ENCODE results near the gene PLCH1. TPM values are rescaled to one million over a fixed set of nuclear protein-coding genes. Genes with fewer than 3 reads are reported as not detected.
A peak's percentile ranks its signal among the peaks of the same experiment; 100 is the strongest.

PLCH1 gene
- total and polyA plus RNA-seq, 2 of the 8 experiments (the other 6 are each of a cell fraction or from before 2014, with no cell fraction given) = 5.8 to 17.2 TPM

DNA sequence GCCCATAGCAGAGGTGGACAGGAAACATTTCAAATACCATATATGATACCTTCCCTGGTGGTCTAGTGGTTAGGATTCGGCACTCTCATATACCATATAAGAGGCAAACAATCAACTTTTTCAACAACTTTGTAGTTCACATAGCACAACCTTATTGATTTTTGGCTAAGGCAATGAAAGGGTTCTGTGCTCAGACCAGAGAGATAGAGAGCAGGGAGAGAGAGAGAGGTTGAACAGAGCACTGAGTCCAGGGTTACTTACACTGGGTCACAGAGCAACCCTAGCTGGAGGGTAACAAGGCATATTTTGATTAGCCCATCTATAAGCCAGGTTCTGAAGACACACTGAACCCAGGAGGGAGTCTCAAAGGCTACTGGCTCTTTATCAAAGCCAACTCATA, 83.8 kb downstream of the PLCH1 start:
- Histone ChIP-seq H3K9ac (replicated peaks in 1 of 4; ENCODE audit: extremely low read depth in 1 of 4, low read depth in 3 of 4, low read length in 3 of 4) (no peak overlapping the region), H2AFZ (ENCODE audit: low read length) (no peak overlapping the region), H3K27ac (ENCODE audit: low read depth, low read length) (no peak overlapping the region), H2BK120ac (replicated peaks; ENCODE audit: low read depth, low read length) (peak overlapping the region; percentile 15), H3K56ac (replicated peaks; ENCODE audit: insufficient read length, low read depth, low read length) (no peak overlapping the region), H3K4me3 (ENCODE audit: extremely low read depth in 1 of 4, insufficient read depth in 2 of 4, low read depth in 3 of 4, low read length in 4 of 4) (no peak overlapping the region), H3K27me3 (replicated peaks in 1 of 4; ENCODE audit: control insufficient read depth in 3 of 4, extremely low read depth in 1 of 4, insufficient read depth in 3 of 4, low read length in 3 of 4) (no peaks in the 10 kb centered on the region), H3K36me3 (ENCODE audit: control insufficient read depth in 2 of 4, insufficient read depth in 4 of 4, low read length in 3 of 4) (no peaks in the 10 kb centered on the region), H3K23me2 (ENCODE audit: low read depth, low read length) (no peaks in the 10 kb centered on the region), H3K4me1 (replicated peaks in 1 of 4; ENCODE audit: control insufficient read depth in 3 of 4, insufficient read depth in 4 of 4, low read length in 3 of 4) (peaks cover 0 to 8% (median 4%) of the 10 kb centered on the region in 4 experiments; a peak in 3 of 7 replicates), H4K20me1 (replicated peaks in 1 of 2; ENCODE audit: control insufficient read depth in 1 of 2, insufficient read depth in 2 of 2, low read length in 2 of 2) (no peaks in the 10 kb centered on the region), H3K4ac (replicated peaks; ENCODE audit: insufficient read length, low read depth, low read length) (no peak overlapping the region), H2AK5ac (ENCODE audit: low read depth, low read length) (no peak overlapping the region), H3K23ac (ENCODE audit: insufficient read length) (no peak overlapping the region), H2BK20ac (ENCODE audit: low read length) (no peak overlapping the region), H4K5ac (ENCODE audit: insufficient read length, low read depth, low read length) (no peak overlapping the region), H2BK12ac (ENCODE audit: low read depth, low read length) (no peak overlapping the region), H3K79me2 (ENCODE audit: control insufficient read depth in 1 of 2, insufficient read depth in 2 of 2, low read length in 2 of 2) (no peaks in the 10 kb centered on the region), H2BK5ac (ENCODE audit: low read depth, low read length) (no peak overlapping the region), H3K79me1 (ENCODE audit: low read depth, low read length) (no peaks in the 10 kb centered on the region; the same call in 1 of the 2 replicates), H4K91ac (replicated peaks; ENCODE audit: insufficient read length, low read length) (no peak overlapping the region), H3K14ac (ENCODE audit: insufficient read length) (no peak overlapping the region), H2BK15ac (ENCODE audit: low read length) (no peak overlapping the region; the same call in 1 of the 2 replicates), H4K8ac (ENCODE audit: extremely low read depth, insufficient read depth, low read length) (no peak overlapping the region), H3K4me2 (ENCODE audit: insufficient read depth in 1 of 2, low read depth in 2 of 2, low read length in 2 of 2) (no peak overlapping the region), H3K9me3 (ENCODE audit: insufficient read depth in 2 of 2, low read depth in 1 of 2, low read length in 1 of 2) (no peaks in the 10 kb centered on the region), H3K18ac (ENCODE audit: extremely low read depth, low read length) (no peak overlapping the region)
- ChIA-PET POLR2A (ENCODE audit: partially characterized antibody) (no interaction called here), CTCF (ENCODE audit: partially characterized antibody) (interaction anchor here (0.8 to 1.6 kb wide), 5 partner anchors 14 to 55 kb away, joined by 3 to 5 read pairs (median 3); no protein-coding TSS in a partner anchor)
- FAIRE-seq (no peak), DNase-seq (ENCODE audit: low read depth in 1 of 2, low spot score in 2 of 2) (no peak)
- 93% methylated on average over 1 of the region's 1 CpG; no CpG with 5 or more reads in 1 of the 2 experiments for WGBS, 2 experiments (ENCODE audit: extremely low coverage in 1 of 2, insufficient coverage in 1 of 2, insufficient read length in 1 of 2, insufficient replicate concordance in 2 of 2, low coverage in 1 of 2, low lambda C conversion rate in 2 of 2, missing lambda C conversion rate in 1 of 2)
- no peak for TF ChIP-seq BCL11A (IDR thresholded peaks at IDR 0.05; ENCODE audit: low read depth in 2 of 2, low read length in 2 of 2)
- TF ChIP-seq SUZ12 (IDR thresholded peaks at IDR 0.05; ENCODE audit: low read length) = no peak
- TF ChIP-seq CBX8 (IDR thresholded peaks at IDR 0.05; ENCODE audit: borderline replicate concordance, low read depth, low read length) = no peak
- no peak for TF ChIP-seq HDAC2 (IDR thresholded peaks at IDR 0.05; ENCODE audit: borderline replicate concordance in 1 of 2, low read depth in 2 of 2, low read length in 2 of 2)
- TF ChIP-seq KDM5A (IDR thresholded peaks at IDR 0.05; ENCODE audit: low read length) = no peak
- TF ChIP-seq BRCA1 (IDR thresholded peaks at IDR 0.05; ENCODE audit: low read depth, low read length) = no peak
- TF ChIP-seq BACH1 (IDR thresholded peaks at IDR 0.05; ENCODE audit: low read length) = no peak
- no peak for TF ChIP-seq NRF1 (IDR thresholded peaks at IDR 0.05; ENCODE audit: low read depth, low read length)
- no peak for TF ChIP-seq CEBPB (IDR thresholded peaks at IDR 0.05; ENCODE audit: low read depth, low read length)
- no peak for TF ChIP-seq EP300 (IDR thresholded peaks at IDR 0.05; ENCODE audit: borderline replicate concordance in 1 of 2, low read depth in 2 of 2, low read length in 2 of 2)
- TF ChIP-seq KDM4A (IDR thresholded peaks at IDR 0.05; ENCODE audit: low read depth, low read length, severe bottlenecking) = no peak
- no peak for TF ChIP-seq YY1 (IDR thresholded peaks at IDR 0.05; ENCODE audit: low read depth, low read length)
- TF ChIP-seq SIRT6 (IDR thresholded peaks at IDR 0.05; ENCODE audit: low read length) = no peak
- no peak for TF ChIP-seq KDM1A (IDR thresholded peaks at IDR 0.05; ENCODE audit: borderline replicate concordance, low read length)
- TF ChIP-seq CHD2 (IDR thresholded peaks at IDR 0.05; ENCODE audit: low read length) = no peak
- no peak for TF ChIP-seq TBP (IDR thresholded peaks at IDR 0.05; ENCODE audit: low read depth, low read length)

Measured in H1 (cell line).